ENCODE results near the gene MDM2. TPM values are rescaled to one million over a fixed set of nuclear protein-coding genes. Genes with fewer than 3 reads are reported as not detected.

Gene MDM2
- total RNA-seq, 2 experiments from 2014 or later = 143 to 318 TPM

DNA sequence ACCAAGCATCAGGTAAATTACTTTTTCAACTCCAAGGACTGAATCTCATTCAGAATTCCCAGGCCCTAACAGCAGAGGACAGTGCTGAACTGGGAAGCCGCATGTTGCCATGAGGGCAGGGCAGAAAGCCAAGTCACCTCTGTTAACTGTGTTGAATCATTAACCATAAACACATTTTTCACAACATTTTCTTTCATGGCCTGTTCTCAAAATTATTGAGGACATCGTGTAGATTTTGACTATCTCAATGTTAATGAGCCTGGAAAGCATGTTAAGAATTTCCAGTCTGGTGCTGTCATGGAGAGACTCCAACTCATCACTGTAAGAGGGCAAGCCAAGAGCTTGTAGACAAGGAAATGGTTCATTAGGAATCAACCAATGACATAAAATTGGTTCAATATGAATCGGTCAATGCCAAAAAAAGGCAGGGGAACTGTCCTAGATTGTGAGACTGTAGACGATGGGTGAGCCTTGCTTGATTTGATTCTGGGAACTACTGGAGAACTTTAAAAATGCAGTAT lies 91.3 kb downstream of the MDM2 start:
- Histone ChIP-seq H3K4me2 (ENCODE audit: low read length) (no peak overlapping the region), H3K4me1 (ENCODE audit: insufficient read depth, low read length, poor library complexity, severe bottlenecking) (peaks cover 55% of the 10 kb centered on the region), H3K79me2 (ENCODE audit: insufficient read depth, low read depth, low read length) (no peaks in the 10 kb centered on the region), H3K9me3 (ENCODE audit: low read length) (no peaks in the 10 kb centered on the region; the same call in 1 of the 2 replicates), H3K4me3 (ENCODE audit: low read depth, low read length, poor library complexity, severe bottlenecking) (no peak overlapping the region), H3K36me3 (ENCODE audit: insufficient read depth, low read length) (no peaks in the 10 kb centered on the region; the same call in 1 of the 2 replicates), H2AFZ (ENCODE audit: low read length) (no peak overlapping the region), H4K20me1 (ENCODE audit: insufficient read depth, low read length) (no peaks in the 10 kb centered on the region), H3K27ac (ENCODE audit: low read depth, low read length, poor library complexity, severe bottlenecking) (no peak overlapping the region), H3K9me2 (ENCODE audit: insufficient read depth, low read length) (no peaks in the 10 kb centered on the region; the same call in 1 of the 2 replicates)
- BruUV-seq (replicated peaks) = no TSS peak
- intact Hi-C loops (cut with micrococcal nuclease; ENCODE audit: unreplicated experiment) = no loop called here
- TF ChIP-seq, protein P1, sequence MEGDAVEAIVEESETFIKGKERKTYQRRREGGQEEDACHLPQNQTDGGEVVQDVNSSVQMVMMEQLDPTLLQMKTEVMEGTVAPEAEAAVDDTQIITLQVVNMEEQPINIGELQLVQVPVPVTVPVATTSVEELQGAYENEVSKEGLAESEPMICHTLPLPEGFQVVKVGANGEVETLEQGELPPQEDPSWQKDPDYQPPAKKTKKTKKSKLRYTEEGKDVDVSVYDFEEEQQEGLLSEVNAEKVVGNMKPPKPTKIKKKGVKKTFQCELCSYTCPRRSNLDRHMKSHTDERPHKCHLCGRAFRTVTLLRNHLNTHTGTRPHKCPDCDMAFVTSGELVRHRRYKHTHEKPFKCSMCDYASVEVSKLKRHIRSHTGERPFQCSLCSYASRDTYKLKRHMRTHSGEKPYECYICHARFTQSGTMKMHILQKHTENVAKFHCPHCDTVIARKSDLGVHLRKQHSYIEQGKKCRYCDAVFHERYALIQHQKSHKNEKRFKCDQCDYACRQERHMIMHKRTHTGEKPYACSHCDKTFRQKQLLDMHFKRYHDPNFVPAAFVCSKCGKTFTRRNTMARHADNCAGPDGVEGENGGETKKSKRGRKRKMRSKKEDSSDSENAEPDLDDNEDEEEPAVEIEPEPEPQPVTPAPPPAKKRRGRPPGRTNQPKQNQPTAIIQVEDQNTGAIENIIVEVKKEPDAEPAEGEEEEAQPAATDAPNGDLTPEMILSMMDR (conservative IDR thresholded peaks at IDR 0.05; ENCODE audit: low read length) = no peak
- no peak for TF ChIP-seq EZH2phosphoT487 (IDR thresholded peaks at IDR 0.05; ENCODE audit: borderline replicate concordance, low read depth, low read length)
- CTCF ChIA-PET (ENCODE audit: unreplicated experiment) = no interaction called here
- POLR2A ChIA-PET = interaction anchor here (0.7 to 7.0 kb wide), 4 partner anchors 10 to 87 kb away, joined by 3 to 81 read pairs (median 12); no protein-coding TSS in a partner anchor
- no peak for DNase-seq (ENCODE audit: low spot score)

DNA sequence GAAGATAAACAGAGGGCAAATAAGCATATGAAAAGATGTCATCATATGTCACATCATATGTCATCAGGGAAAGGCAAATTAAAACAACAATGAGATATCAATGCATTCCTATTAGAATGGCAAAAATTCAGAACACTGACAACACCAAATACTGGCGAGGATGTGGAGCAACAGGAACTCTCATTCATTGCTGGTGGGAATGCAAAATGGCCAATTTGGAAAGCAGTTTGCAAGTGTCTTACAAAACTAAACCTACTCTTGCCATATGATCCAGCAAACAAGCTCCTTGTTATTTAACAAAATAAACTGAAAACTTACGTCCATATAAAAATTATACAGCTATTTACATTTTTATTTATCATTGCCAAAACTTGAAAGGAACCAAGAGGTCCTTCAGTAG lies 92.3 kb downstream of the MDM2 start:
- H3K79me2 ChIP-seq (ENCODE audit: insufficient read depth, low read depth, low read length) = no peaks in the 10 kb centered on the region

More for the DNA sequence above, 92.3 kb downstream of the MDM2 start:
- Histone ChIP-seq H2AFZ (ENCODE audit: low read length) (no peak overlapping the region), H3K4me3 (ENCODE audit: low read depth, low read length, poor library complexity, severe bottlenecking) (no peak overlapping the region), H3K36me3 (ENCODE audit: insufficient read depth, low read length) (no peaks in the 10 kb centered on the region; the same call in 1 of the 2 replicates), H3K27ac (ENCODE audit: low read depth, low read length, poor library complexity, severe bottlenecking) (no peak overlapping the region), H3K9me3 (ENCODE audit: low read length) (no peaks in the 10 kb centered on the region; the same call in 1 of the 2 replicates), H3K4me1 (ENCODE audit: insufficient read depth, low read length, poor library complexity, severe bottlenecking) (peaks cover 61% of the 10 kb centered on the region), H4K20me1 (ENCODE audit: insufficient read depth, low read length) (no peaks in the 10 kb centered on the region), H3K4me2 (ENCODE audit: low read length) (no peak overlapping the region), H3K9me2 (ENCODE audit: insufficient read depth, low read length) (no peaks in the 10 kb centered on the region; the same call in 1 of the 2 replicates)
- POLR2A ChIA-PET = interaction anchor here (0.6 to 7.0 kb wide), 2 partner anchors 11 to 64 kb away, joined by 4 to 81 read pairs; no protein-coding TSS in a partner anchor
- intact Hi-C loops (cut with micrococcal nuclease; ENCODE audit: unreplicated experiment) = no loop called here
- CTCF ChIA-PET (ENCODE audit: unreplicated experiment) = no interaction called here
- TF ChIP-seq, protein P1 (conservative IDR thresholded peaks at IDR 0.05; ENCODE audit: low read length) = no peak
- DNase-seq (ENCODE audit: low spot score) = no peak
- BruUV-seq (replicated peaks) = no TSS peak

Other genes starting within 250 kb of the MDM2 start
- 100 and 101 TPM in 2 replicates for gene RAP1B, start 197.3 kb upstream of the MDM2 start, total RNA-seq (2014; rRNA removed; shearing (Covaris generic))
- gene RAP1B, start 197.3 kb upstream of the MDM2 start, total RNA-seq (2022) = 164 and 166 TPM in 2 replicates
- 106 and 113 TPM in 2 replicates for gene NUP107, start 121.2 kb upstream of the MDM2 start, total RNA-seq (2014; rRNA removed; shearing (Covaris generic))
- gene NUP107, start 121.2 kb upstream of the MDM2 start, total RNA-seq (2022) = 122 and 126 TPM in 2 replicates
- gene SLC35E3, start 62.0 kb upstream of the MDM2 start, total RNA-seq (2014; rRNA removed; shearing (Covaris generic)) = 24.6 and 26.6 TPM in 2 replicates
- 39.1 and 66.6 TPM in 2 replicates for gene SLC35E3, start 62.0 kb upstream of the MDM2 start, total RNA-seq (2022)
- gene CPM, start 125.0 kb downstream of the MDM2 start, total RNA-seq (2014; rRNA removed; shearing (Covaris generic)) = 3.8 and 4.8 TPM in 2 replicates
- gene CPM, start 125.0 kb downstream of the MDM2 start, total RNA-seq (2022) = 10.5 and 13.0 TPM in 2 replicates

Measured in OCI-LY7 (cell line).